GM19452 (cell line): ENCODE results near the gene ZNF236.

Experiments used
- ATAC-seq: cut with Tn5 transposase; IDR thresholded peaks from one replicate; pipeline ENCODE4 v1.9.1; 2021; ENCODE audit not compliant: unreplicated experiment

The ZNF236 gene

DNA sequence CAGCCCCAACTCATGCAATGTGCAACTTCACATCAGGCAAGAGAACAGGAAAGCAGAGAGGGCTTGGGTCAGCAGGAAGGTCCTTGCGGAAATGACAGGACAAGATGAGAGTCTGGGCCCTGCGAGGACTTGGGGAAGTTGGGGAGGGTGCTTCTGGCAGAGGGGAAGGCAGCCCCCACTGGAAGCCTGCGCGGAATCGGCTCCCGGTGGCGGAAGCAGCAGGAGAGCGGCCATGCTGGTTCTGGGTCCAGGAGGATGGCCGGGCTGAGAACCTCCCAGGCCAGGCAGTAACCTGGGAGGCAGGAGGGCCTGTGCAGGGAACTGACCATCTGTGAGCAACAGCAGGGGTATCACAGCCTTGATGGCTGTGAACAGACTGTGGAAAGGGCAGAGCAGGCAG, 197.3 kb downstream of the ZNF236 start:
- no peak for ATAC-seq
